Trophoblast cell (in vitro differentiated cells and primary cell): Measurements from ENCODE around the gene TM9SF2.
"Not testable (repeated sequence)": the region's sequence is repeated elsewhere in the genome, so short reads cannot be mapped to it uniquely, and the experiment has no call there.

Experiments used
- DNase-seq, 2 donors: peaks; one replicate each; pipeline ENCODE4 v3.0.0-alpha.2; 2016
- H2AFZ ChIP-seq: 2 replicates; pipeline ENCODE4 v1.6.1; 2013; ENCODE audit warnings: low read length, moderate library complexity, mild to moderate bottlenecking; ENCODE audit not compliant: insufficient read depth, poor library complexity
- H2AK5ac ChIP-seq: 2 replicates; pipeline ENCODE4 v1.6.1; 2013; ENCODE audit warnings: mild to moderate bottlenecking, low read length
- H2BK120ac ChIP-seq: 2 replicates; pipeline ENCODE4 v1.6.1; 2013; ENCODE audit warnings: low read length, mild to moderate bottlenecking, moderate library complexity; ENCODE audit not compliant: insufficient read depth, poor library complexity
- H2BK12ac ChIP-seq: 2 replicates; pipeline ENCODE4 v1.6.1; 2013; ENCODE audit warnings: mild to moderate bottlenecking, low read length, moderate library complexity
- H2BK5ac ChIP-seq: 2 replicates; pipeline ENCODE4 v1.6.1; 2013; ENCODE audit warnings: low read length, low read depth, moderate library complexity, mild to moderate bottlenecking; ENCODE audit not compliant: poor library complexity
- H3K14ac ChIP-seq: 2 replicates; pipeline ENCODE4 v1.6.1; 2013; ENCODE audit warnings: mild to moderate bottlenecking, low read length
- H3K18ac ChIP-seq: 2 replicates; pipeline ENCODE4 v1.6.1; 2013; ENCODE audit warnings: mild to moderate bottlenecking, low read length
- H3K23ac ChIP-seq: 2 replicates; pipeline ENCODE4 v1.6.1; 2013; ENCODE audit warnings: low read length
- H3K27ac ChIP-seq: 2 replicates; pipeline ENCODE4 v1.5.1; 2013; ENCODE audit warnings: low read depth, mild to moderate bottlenecking, inconsistent platforms, low read length, moderate library complexity
- H3K27me3 ChIP-seq: 2 replicates; pipeline ENCODE4 v1.6.1; 2013; ENCODE audit warnings: inconsistent platforms, mild to moderate bottlenecking, low read length, moderate library complexity; ENCODE audit not compliant: insufficient read depth
- H3K36me3 ChIP-seq, 2 experiments: 1 replicate in 1 of 2; 2 replicates in 1 of 2; pipeline ENCODE4 v1.6.1; 2013; ENCODE audit warnings: low read length in 2 of 2, mild to moderate bottlenecking in 2 of 2, moderate library complexity in 1 of 2; ENCODE audit not compliant: insufficient read depth in 2 of 2, control insufficient read depth in 1 of 2
- H3K4ac ChIP-seq: 2 replicates; pipeline ENCODE4 v1.6.1; 2013; ENCODE audit warnings: low read depth, mild to moderate bottlenecking, low read length, moderate library complexity
- H3K4me1 ChIP-seq, 2 experiments: 1 replicate in 1 of 2; 2 replicates in 1 of 2; pipeline ENCODE4 v1.6.1; 2013; ENCODE audit warnings: low read length in 2 of 2, mild to moderate bottlenecking in 2 of 2, moderate library complexity in 1 of 2; ENCODE audit not compliant: insufficient read depth in 2 of 2, control insufficient read depth in 1 of 2
- H3K4me2 ChIP-seq: 2 replicates; pipeline ENCODE4 v1.6.1; 2013; ENCODE audit warnings: inconsistent platforms, mild to moderate bottlenecking, low read length, moderate library complexity
- H3K4me3 ChIP-seq: 2 replicates; pipeline ENCODE4 v1.5.1; 2013; ENCODE audit warnings: mild to moderate bottlenecking, low read depth, low read length, inconsistent platforms
- H3K79me1 ChIP-seq: one replicate; pipeline ENCODE4 v1.6.1; 2013; ENCODE audit warnings: low read length
- H3K79me2 ChIP-seq: 2 replicates; pipeline ENCODE4 v1.6.1; 2013; ENCODE audit warnings: low read length, mild to moderate bottlenecking; ENCODE audit not compliant: control insufficient read depth, insufficient read depth, poor library complexity
- H3K9ac ChIP-seq: 2 replicates; pipeline ENCODE4 v1.6.1; 2013; ENCODE audit warnings: mild to moderate bottlenecking, low read length
- H3K9me3 ChIP-seq: 2 replicates; pipeline ENCODE4 v1.6.1; 2013; ENCODE audit warnings: low read depth, mild to moderate bottlenecking, control low read depth, inconsistent platforms, low read length; ENCODE audit not compliant: insufficient read depth
- H4K12ac ChIP-seq: 2 replicates; pipeline ENCODE4 v1.6.1; 2013; ENCODE audit warnings: low read depth, mild to moderate bottlenecking, low read length, moderate library complexity
- H4K8ac ChIP-seq: 2 replicates; pipeline ENCODE4 v1.6.1; 2013; ENCODE audit warnings: low read depth, mild to moderate bottlenecking, low read length, moderate library complexity
- H4K91ac ChIP-seq: one replicate; pipeline ENCODE4 v1.6.1; 2013; ENCODE audit warnings: low read depth, mild to moderate bottlenecking, low read length, moderate library complexity
- WGBS: extraction: QIAGEN DNeasy Blood & Tissue Kit; methylation state at CpG from one replicate; pipeline ENCODE4 v1.1.7; 2013; ENCODE audit warnings: missing lambda C conversion rate; ENCODE audit not compliant: insufficient read length, insufficient coverage; ENCODE audit errors: extremely low coverage; 5-methylcytosine and 5-hydroxymethylcytosine counted together

TM9SF2 gene

GRCh38 chr13:99491750-99492149 lies 9.5 kb upstream of the TM9SF2 start:
- H3K4me3 ChIP-seq, H3K36me3 ChIP-seq, H3K14ac ChIP-seq, H3K4me1 ChIP-seq, H3K18ac ChIP-seq, H3K4me2 ChIP-seq, H2AK5ac ChIP-seq, H3K79me2 ChIP-seq, H2BK5ac ChIP-seq, H3K4ac ChIP-seq, H2BK120ac ChIP-seq, H3K27me3 ChIP-seq, H3K9me3 ChIP-seq, H3K27ac ChIP-seq, H4K91ac ChIP-seq, H4K8ac ChIP-seq, H2AFZ ChIP-seq, H4K12ac ChIP-seq, H3K23ac ChIP-seq, H3K9ac ChIP-seq, H3K79me1 ChIP-seq, H2BK12ac ChIP-seq, DNase-seq: not testable (repeated sequence)
- no CpG with 5 or more reads among the region's 3 CpGs for WGBS

DNA sequence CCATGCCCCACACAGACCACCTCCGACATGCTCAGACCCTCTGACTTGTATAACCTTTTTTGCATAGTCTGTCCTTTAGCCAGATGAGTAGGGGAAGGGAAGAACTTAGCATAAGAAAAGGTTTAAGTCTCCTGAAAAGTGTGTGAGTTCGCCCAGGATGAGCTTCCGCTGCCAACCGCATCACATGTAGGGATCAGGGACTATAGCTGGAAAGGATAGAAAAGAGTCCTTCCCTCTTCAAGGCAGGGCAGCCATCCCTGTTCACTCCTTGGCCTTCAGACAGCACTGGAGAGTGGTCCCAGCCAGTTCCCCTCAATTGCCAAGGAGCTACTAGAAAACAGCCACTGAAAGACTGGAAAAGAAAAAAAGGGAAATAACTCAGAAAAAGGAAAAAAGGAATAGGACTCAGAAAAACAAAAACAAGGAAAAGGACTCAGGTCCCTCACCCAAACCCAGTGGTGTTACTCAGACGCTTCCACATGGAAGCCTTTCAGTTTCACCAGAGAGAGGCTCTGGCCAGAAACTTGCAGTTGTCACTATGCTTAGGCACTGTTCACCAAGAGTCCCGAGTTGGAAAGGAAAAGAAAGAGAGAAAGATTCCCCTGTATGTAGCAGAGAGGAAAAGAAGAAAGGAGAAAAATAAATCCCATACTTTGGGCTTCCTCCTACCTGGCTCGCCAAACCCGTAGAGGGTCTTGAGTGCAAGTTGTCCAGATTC lies 5.6 kb upstream of the TM9SF2 start:
- Histone ChIP-seq H2AFZ (no peak overlapping the region), H2BK12ac (no peak overlapping the region), H3K79me1 (peaks cover 8% of the 10 kb centered on the region), H3K23ac (no peak overlapping the region), H3K79me2 (peaks cover 4% of the 10 kb centered on the region), H3K9me3 (no peaks in the 10 kb centered on the region), H3K4me2 (no peak overlapping the region), H4K91ac (no peak overlapping the region), H2BK5ac (no peak overlapping the region), H3K4me3 (no peak overlapping the region), H4K8ac (no peak overlapping the region), H3K14ac (no peak overlapping the region), H3K27me3 (no peaks in the 10 kb centered on the region), H3K36me3 (no peaks in the 10 kb centered on the region), H3K27ac (no peak overlapping the region), H3K9ac (no peak overlapping the region), H3K4ac (no peak overlapping the region), H4K12ac (no peak overlapping the region), H3K18ac (no peak overlapping the region), H2AK5ac (no peak overlapping the region), H2BK120ac (no peak overlapping the region), H3K4me1 (peaks cover 2 to 8% of the 10 kb centered on the region in 2 experiments)
- no CpG with 5 or more reads among the region's 8 CpGs for WGBS
- DNase-seq: no peak

GRCh38 chr13:99496184-99497142 lies 4.8 kb upstream of the TM9SF2 start:
- no peak overlapping the region for H2AK5ac ChIP-seq
- no peak overlapping the region for H4K12ac ChIP-seq
- no peaks in the 10 kb centered on the region for H3K27me3 ChIP-seq
- H3K23ac ChIP-seq: no peak overlapping the region
- H4K8ac ChIP-seq: no peak overlapping the region
- no peak overlapping the region for H4K91ac ChIP-seq
- H3K4me1 ChIP-seq: peaks cover 2 to 8% of the 10 kb centered on the region in 2 experiments
- H3K27ac ChIP-seq: no peak overlapping the region
- DNase-seq: peak in 1 of 2 donors; percentile 45
- H3K14ac ChIP-seq: no peak overlapping the region
- WGBS: no CpG with 5 or more reads among the region's 12 CpGs
- no peaks in the 10 kb centered on the region for H3K36me3 ChIP-seq
- no peak overlapping the region for H3K4ac ChIP-seq
- peaks cover 14% of the 10 kb centered on the region for H3K79me1 ChIP-seq
- no peaks in the 10 kb centered on the region for H3K9me3 ChIP-seq
- no peak overlapping the region for H3K9ac ChIP-seq
- no peak overlapping the region for H2BK12ac ChIP-seq
- H2AFZ ChIP-seq: no peak overlapping the region
- H2BK120ac ChIP-seq: no peak overlapping the region
- no peak overlapping the region for H2BK5ac ChIP-seq
- H3K18ac ChIP-seq: no peak overlapping the region
- no peak overlapping the region for H3K4me3 ChIP-seq
- H3K4me2 ChIP-seq: no peak overlapping the region
- H3K79me2 ChIP-seq: peaks cover 5% of the 10 kb centered on the region

GRCh38 chr13:99498171-99499161 lies 2.8 kb upstream of the TM9SF2 start:
- peak overlapping the region; percentile 55 for H3K14ac ChIP-seq
- peak overlapping the region; percentile 16 for H3K18ac ChIP-seq
- H3K23ac ChIP-seq: no peak overlapping the region
- peak overlapping the region; percentile 38 for H2AK5ac ChIP-seq
- H3K4me1 ChIP-seq: peaks cover 2 to 8% of the 10 kb centered on the region in 2 experiments
- no peaks in the 10 kb centered on the region for H3K27me3 ChIP-seq
- peaks cover 13% of the 10 kb centered on the region for H3K79me2 ChIP-seq
- peak overlapping the region; percentile 42 for H3K4ac ChIP-seq
- H3K36me3 ChIP-seq: no peaks in the 10 kb centered on the region
- H3K79me1 ChIP-seq: peaks cover 19% of the 10 kb centered on the region
- H2BK12ac ChIP-seq: no peak overlapping the region
- peak overlapping the region; percentile 91 for H4K91ac ChIP-seq
- peak overlapping the region; percentile 94 for H4K8ac ChIP-seq
- H2BK5ac ChIP-seq: peak overlapping the region; percentile 80
- H3K27ac ChIP-seq: peak overlapping the region; percentile 81
- peak overlapping the region; percentile 75 for H2BK120ac ChIP-seq
- peak overlapping the region; percentile 54 for H3K4me3 ChIP-seq
- WGBS: no CpG with 5 or more reads among the region's 50 CpGs
- H4K12ac ChIP-seq: peak overlapping the region; percentile 84
- peak overlapping the region; percentile 90 for H2AFZ ChIP-seq
- peak; percentile 98 to 99 for DNase-seq
- H3K4me2 ChIP-seq: peak overlapping the region; percentile 68
- H3K9ac ChIP-seq: peak overlapping the region; percentile 82
- peaks cover 1% of the 10 kb centered on the region for H3K9me3 ChIP-seq
